ENCODE results near the gene TMEM208. TPM values are rescaled to one million over a fixed set of nuclear protein-coding genes. Genes with fewer than 3 reads are reported as not detected.
A peak's percentile ranks its signal among the peaks of the same experiment; 100 is the strongest.

The TMEM208 gene
- total and polyA plus RNA-seq, 2 of the 13 experiments (the other 11 are each of a cell fraction or from before 2014, with no cell fraction given): 58.8 to 72.9 TPM

DNA sequence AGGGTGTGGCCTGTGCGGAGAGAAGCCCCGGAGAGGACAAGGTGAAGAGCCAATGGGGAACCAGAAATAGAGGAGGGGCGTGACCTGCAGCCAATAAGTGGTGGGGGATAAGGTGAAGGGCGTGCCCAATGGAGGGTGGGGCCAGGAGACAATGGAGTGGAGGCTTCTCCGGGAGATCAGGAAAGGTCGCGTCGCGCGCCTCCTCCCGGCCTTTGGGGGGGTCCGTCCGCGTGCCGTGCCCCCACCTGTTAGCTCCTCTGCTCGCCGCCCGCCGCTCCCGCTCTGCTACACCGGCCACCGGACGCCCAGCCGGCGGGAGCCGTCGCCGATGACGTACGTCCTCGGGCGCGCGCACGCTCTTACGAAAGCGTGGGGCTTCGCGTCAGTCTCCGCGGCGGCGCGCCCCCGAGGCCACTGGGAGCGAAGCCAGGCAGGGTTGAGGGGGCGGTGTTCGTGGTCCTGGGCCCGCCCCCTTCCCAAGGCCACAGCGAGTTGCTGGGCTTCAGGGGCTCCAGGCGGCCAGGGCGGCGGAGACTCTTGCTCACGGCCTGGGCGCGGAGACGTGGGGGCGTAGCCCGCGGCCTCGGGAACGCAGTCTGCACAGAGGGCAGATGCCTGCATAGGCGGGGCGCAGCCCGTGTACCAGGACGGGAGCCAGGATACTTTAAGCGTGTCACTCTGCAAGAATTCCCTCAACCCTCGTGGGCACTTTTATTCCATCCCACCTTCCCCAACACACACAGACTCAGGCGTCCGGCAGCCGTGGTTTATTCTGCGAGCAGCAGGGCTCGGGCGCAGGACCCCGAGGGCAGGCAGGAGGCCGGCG is 43.1 kb upstream of the TMEM208 start, which contains the start of gene MATCAP1 (continued):
- TF ChIP-seq NR2C2 (CRISPR knock-in tag; IDR thresholded peaks at IDR 0.05; ENCODE audit: borderline replicate concordance) (peak; percentile 72), ISL2 (CRISPR knock-in tag; IDR thresholded peaks at IDR 0.05) (peak; percentile 61), ZNF607 (CRISPR knock-in tag; IDR thresholded peaks at IDR 0.05; ENCODE audit: borderline replicate concordance) (peak; percentile 51), HOXD1 (CRISPR knock-in tag; IDR thresholded peaks at IDR 0.05) (no peak), SALL1 (CRISPR knock-in tag; IDR thresholded peaks at IDR 0.05) (peak; percentile 79), ZBTB42 (CRISPR knock-in tag; IDR thresholded peaks at IDR 0.05) (no peak), HINFP (CRISPR knock-in tag; IDR thresholded peaks at IDR 0.05; ENCODE audit: low read depth) (no peak; the same call in 1 of the 2 replicates), ELF4 (CRISPR knock-in tag; IDR thresholded peaks at IDR 0.05; ENCODE audit: borderline replicate concordance) (no peak), ZNF484 (CRISPR knock-in tag; IDR thresholded peaks at IDR 0.05; ENCODE audit: borderline replicate concordance, low read depth) (no peak), KDM1A (CRISPR knock-in tag; IDR thresholded peaks at IDR 0.05) (0 out of 2 replicates have a peak, but pooled peaks have one; percentile 38), TRIM24 (CRISPR knock-in tag; IDR thresholded peaks at IDR 0.05) (no peak), ZNF460 (CRISPR knock-in tag; IDR thresholded peaks at IDR 0.05; ENCODE audit: borderline replicate concordance) (no peak; the same call in 1 of the 2 replicates), RFX1 (IDR thresholded peaks at IDR 0.05) (no peak), ZNF205 (CRISPR knock-in tag; IDR thresholded peaks at IDR 0.05) (peak; percentile 74), TARDBP (CRISPR knock-in tag; IDR thresholded peaks at IDR 0.05) (peak; percentile 93), ZEB1 (IDR thresholded peaks at IDR 0.05; ENCODE audit: insufficient replicate concordance, low read depth) (no peak), ZBTB10 (CRISPR knock-in tag; IDR thresholded peaks at IDR 0.05; ENCODE audit: borderline replicate concordance) (no peak), ZNF652 (CRISPR knock-in tag; IDR thresholded peaks at IDR 0.05; ENCODE audit: borderline replicate concordance, low read depth) (no peak)
- TF ChIP-seq, protein P1, sequence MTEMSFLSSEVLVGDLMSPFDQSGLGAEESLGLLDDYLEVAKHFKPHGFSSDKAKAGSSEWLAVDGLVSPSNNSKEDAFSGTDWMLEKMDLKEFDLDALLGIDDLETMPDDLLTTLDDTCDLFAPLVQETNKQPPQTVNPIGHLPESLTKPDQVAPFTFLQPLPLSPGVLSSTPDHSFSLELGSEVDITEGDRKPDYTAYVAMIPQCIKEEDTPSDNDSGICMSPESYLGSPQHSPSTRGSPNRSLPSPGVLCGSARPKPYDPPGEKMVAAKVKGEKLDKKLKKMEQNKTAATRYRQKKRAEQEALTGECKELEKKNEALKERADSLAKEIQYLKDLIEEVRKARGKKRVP (CRISPR knock-in tag; IDR thresholded peaks at IDR 0.05): no peak
- TF ChIP-seq, protein P2, sequence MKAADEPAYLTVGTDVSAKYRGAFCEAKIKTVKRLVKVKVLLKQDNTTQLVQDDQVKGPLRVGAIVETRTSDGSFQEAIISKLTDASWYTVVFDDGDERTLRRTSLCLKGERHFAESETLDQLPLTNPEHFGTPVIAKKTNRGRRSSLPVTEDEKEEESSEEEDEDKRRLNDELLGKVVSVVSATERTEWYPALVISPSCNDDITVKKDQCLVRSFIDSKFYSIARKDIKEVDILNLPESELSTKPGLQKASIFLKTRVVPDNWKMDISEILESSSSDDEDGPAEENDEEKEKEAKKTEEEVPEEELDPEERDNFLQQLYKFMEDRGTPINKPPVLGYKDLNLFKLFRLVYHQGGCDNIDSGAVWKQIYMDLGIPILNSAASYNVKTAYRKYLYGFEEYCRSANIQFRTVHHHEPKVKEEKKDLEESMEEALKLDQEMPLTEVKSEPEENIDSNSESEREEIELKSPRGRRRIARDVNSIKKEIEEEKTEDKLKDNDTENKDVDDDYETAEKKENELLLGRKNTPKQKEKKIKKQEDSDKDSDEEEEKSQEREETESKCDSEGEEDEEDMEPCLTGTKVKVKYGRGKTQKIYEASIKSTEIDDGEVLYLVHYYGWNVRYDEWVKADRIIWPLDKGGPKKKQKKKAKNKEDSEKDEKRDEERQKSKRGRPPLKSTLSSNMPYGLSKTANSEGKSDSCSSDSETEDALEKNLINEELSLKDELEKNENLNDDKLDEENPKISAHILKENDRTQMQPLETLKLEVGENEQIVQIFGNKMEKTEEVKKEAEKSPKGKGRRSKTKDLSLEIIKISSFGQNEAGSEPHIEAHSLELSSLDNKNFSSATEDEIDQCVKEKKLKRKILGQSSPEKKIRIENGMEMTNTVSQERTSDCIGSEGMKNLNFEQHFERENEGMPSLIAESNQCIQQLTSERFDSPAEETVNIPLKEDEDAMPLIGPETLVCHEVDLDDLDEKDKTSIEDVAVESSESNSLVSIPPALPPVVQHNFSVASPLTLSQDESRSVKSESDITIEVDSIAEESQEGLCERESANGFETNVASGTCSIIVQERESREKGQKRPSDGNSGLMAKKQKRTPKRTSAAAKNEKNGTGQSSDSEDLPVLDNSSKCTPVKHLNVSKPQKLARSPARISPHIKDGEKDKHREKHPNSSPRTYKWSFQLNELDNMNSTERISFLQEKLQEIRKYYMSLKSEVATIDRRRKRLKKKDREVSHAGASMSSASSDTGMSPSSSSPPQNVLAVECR (CRISPR knock-in tag; IDR thresholded peaks at IDR 0.05; ENCODE audit: borderline replicate concordance): peak; percentile 94

Measured in HepG2 (cell line).